SU-DHL-6 (cell line): ENCODE results near the gene CHD9NB.

Experiments used
- EZH2phosphoT487 ChIP-seq: fragments of 200-600 bp; sonication (generic), shearing (Covaris generic); conservative IDR thresholded peaks from 2 replicates; pipeline ENCODE4 v1.6.1; 2018; ENCODE audit warnings: mild to moderate bottlenecking, antibody characterized with exemption, low read length, moderate library complexity, mixed read lengths
- TF ChIP-seq, protein P1 (sequence below): fragments of 200-600 bp; sonication (generic); IDR thresholded peaks from one replicate; pipeline ENCODE4 v1.5.1; 2017; ENCODE audit warnings: antibody characterized with exemption, mild to moderate bottlenecking, low read length, moderate library complexity; ENCODE audit not compliant: insufficient read depth, poor library complexity, severe bottlenecking

- TF ChIP-seq, protein P1, sequence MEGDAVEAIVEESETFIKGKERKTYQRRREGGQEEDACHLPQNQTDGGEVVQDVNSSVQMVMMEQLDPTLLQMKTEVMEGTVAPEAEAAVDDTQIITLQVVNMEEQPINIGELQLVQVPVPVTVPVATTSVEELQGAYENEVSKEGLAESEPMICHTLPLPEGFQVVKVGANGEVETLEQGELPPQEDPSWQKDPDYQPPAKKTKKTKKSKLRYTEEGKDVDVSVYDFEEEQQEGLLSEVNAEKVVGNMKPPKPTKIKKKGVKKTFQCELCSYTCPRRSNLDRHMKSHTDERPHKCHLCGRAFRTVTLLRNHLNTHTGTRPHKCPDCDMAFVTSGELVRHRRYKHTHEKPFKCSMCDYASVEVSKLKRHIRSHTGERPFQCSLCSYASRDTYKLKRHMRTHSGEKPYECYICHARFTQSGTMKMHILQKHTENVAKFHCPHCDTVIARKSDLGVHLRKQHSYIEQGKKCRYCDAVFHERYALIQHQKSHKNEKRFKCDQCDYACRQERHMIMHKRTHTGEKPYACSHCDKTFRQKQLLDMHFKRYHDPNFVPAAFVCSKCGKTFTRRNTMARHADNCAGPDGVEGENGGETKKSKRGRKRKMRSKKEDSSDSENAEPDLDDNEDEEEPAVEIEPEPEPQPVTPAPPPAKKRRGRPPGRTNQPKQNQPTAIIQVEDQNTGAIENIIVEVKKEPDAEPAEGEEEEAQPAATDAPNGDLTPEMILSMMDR, result no peak
- TF ChIP-seq EZH2phosphoT487, result no peak
Observed at GRCh38 chr16:53052519-53053501, at the start of gene CHD9NB.
